ENCODE measurements around the gene ANKRD13D. TPM values are rescaled to one million over a fixed set of nuclear protein-coding genes. Genes with fewer than 3 reads are reported as not detected.

ANKRD13D gene
- polyA plus RNA-seq, 1 experiment, result 14.4 TPM

DNA sequence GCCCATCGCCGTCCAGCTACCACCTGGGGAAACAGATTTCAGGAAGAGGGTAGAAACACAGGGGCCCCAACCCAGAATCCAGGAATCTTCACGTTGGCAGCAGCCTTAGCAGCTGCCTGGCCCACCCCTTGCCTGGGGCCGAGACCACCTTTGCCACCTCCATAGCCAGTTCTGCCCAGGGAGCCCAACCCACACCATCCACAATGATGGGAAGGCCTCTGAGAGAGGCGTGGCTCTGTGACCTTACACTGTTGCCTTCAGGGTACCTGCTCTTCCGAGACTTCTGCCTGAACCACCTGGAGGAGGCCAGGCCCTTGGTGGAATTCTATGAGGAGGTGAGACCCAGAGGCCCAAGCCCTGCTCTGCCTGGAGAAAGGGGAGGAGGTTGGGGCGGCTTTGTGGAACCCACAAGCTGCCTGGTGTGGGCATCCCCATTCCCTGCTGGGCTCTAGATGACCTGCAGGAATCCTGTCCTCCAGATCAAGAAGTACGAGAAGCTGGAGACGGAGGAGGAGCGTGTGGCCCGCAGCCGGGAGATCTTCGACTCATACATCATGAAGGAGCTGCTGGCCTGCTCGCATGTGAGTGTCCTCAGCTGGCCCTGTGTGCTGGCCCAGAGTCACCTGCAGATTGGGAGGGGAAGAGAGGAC is 10.0 kb upstream of the ANKRD13D start:
- DNase-seq (ENCODE audit: low read depth, low spot score), result no peak
- H3K9me3 ChIP-seq (ENCODE audit: control insufficient read depth, insufficient read depth, low read length), result no peaks in the 10 kb centered on the region; the same call in 1 of the 2 replicates
- no peaks in the 10 kb centered on the region for H3K27me3 ChIP-seq (ENCODE audit: control insufficient read depth, insufficient read depth, low read length)
- H3K27ac ChIP-seq (ENCODE audit: low read depth, low read length), result no peak overlapping the region
- no peak overlapping the region for H3K4me3 ChIP-seq (ENCODE audit: low read depth, low read length)
- CTCF ChIA-PET, result interaction anchor here (1.0 to 1.4 kb wide), 2 partner anchors 12 to 73 kb away, joined by 3 to 6 read pairs; no protein-coding TSS in a partner anchor
- TF ChIP-seq, protein P1, sequence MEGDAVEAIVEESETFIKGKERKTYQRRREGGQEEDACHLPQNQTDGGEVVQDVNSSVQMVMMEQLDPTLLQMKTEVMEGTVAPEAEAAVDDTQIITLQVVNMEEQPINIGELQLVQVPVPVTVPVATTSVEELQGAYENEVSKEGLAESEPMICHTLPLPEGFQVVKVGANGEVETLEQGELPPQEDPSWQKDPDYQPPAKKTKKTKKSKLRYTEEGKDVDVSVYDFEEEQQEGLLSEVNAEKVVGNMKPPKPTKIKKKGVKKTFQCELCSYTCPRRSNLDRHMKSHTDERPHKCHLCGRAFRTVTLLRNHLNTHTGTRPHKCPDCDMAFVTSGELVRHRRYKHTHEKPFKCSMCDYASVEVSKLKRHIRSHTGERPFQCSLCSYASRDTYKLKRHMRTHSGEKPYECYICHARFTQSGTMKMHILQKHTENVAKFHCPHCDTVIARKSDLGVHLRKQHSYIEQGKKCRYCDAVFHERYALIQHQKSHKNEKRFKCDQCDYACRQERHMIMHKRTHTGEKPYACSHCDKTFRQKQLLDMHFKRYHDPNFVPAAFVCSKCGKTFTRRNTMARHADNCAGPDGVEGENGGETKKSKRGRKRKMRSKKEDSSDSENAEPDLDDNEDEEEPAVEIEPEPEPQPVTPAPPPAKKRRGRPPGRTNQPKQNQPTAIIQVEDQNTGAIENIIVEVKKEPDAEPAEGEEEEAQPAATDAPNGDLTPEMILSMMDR (IDR thresholded peaks at IDR 0.05; ENCODE audit: low read depth, low read length), result no peak
- POLR2A ChIA-PET, result interaction anchor here (1.0 to 1.9 kb wide), 2 partner anchors 9 to 14 kb away, joined by 4 to 20 read pairs; partner anchors contain the start of gene ANKRD13D

DNA sequence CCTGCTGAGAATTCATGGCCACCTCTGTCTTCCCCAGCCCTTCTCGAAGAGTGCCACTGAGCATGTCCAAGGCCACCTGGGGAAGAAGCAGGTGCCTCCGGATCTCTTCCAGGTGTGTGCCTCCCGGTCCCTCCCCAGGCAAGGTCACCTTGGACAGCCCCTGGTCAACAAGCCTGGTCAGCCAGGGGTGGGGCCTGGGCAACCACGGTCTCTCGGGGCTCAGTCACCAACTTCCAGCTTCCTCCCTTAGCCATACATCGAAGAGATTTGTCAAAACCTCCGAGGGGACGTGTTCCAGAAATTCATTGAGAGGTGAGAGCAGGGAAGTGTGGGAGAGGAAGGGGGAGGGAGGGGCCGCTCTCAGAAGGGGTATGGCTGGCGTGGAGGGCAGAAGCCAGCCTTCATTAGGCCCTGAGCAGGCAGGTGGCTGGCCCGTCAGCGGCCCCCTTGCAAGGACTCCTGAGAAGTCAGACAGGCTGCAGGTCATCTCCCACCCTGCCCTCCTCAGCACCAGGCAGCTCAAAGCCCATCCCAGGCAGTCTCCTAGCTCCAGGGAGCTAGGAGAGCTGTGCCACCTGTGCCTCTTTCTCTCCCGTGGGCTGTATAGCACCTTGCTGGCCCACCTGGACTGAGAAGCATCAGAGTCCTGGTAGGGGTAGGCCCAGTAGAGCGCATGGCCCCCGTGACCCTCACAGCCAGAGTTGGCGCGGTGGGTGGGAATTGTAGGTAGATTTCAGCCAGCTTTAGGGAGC is 9.3 kb upstream of the ANKRD13D start:
- no peak overlapping the region for H3K4me3 ChIP-seq (ENCODE audit: low read depth, low read length)
- ChIA-PET CTCF (interaction anchor here (1.0 to 1.4 kb wide), 2 partner anchors 13 to 72 kb away, joined by 3 to 6 read pairs; no protein-coding TSS in a partner anchor), POLR2A (no interaction called here)
- no peak overlapping the region for H3K27ac ChIP-seq (ENCODE audit: low read depth, low read length)
- H3K27me3 ChIP-seq (ENCODE audit: control insufficient read depth, insufficient read depth, low read length), result no peaks in the 10 kb centered on the region
- no peaks in the 10 kb centered on the region; the same call in 1 of the 2 replicates for H3K9me3 ChIP-seq (ENCODE audit: control insufficient read depth, insufficient read depth, low read length)
- no peak for DNase-seq (ENCODE audit: low read depth, low spot score)
- TF ChIP-seq, protein P1 (IDR thresholded peaks at IDR 0.05; ENCODE audit: low read depth, low read length), result no peak

DNA sequence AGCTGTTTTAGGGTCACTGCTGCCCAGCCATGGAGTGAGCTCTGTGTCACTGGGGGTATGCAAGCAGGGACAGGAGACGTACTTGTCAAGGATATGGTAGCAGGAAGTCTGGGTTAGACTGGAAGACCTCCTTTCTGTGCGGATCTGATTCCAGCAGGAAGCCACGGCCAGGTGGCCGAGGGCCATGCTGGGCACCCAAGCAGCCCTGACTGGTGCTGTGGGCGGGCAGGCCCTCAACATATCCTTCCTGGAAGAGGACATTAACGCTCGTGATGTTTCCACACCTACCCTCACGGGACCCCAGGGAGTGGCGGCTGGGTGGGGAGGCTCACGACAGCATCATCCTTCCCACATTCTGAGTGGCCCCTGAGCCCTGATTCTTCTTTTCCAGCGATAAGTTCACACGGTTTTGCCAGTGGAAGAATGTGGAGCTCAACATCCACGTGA is 8.7 kb upstream of the ANKRD13D start:
- POLR2A ChIA-PET, result no interaction called here
- H3K27ac ChIP-seq (ENCODE audit: low read depth, low read length), result no peak overlapping the region
- H3K27me3 ChIP-seq (ENCODE audit: control insufficient read depth, insufficient read depth, low read length), result no peaks in the 10 kb centered on the region
- DNase-seq (ENCODE audit: low read depth, low spot score), result no peak
- CTCF ChIA-PET, result interaction anchor here (1.0 to 1.4 kb wide), 2 partner anchors 14 to 71 kb away, joined by 3 to 6 read pairs; no protein-coding TSS in a partner anchor
- H3K4me3 ChIP-seq (ENCODE audit: low read depth, low read length), result no peak overlapping the region
- no peaks in the 10 kb centered on the region; the same call in 1 of the 2 replicates for H3K9me3 ChIP-seq (ENCODE audit: control insufficient read depth, insufficient read depth, low read length)
- TF ChIP-seq, protein P1 (IDR thresholded peaks at IDR 0.05; ENCODE audit: low read depth, low read length), result no peak

DNA sequence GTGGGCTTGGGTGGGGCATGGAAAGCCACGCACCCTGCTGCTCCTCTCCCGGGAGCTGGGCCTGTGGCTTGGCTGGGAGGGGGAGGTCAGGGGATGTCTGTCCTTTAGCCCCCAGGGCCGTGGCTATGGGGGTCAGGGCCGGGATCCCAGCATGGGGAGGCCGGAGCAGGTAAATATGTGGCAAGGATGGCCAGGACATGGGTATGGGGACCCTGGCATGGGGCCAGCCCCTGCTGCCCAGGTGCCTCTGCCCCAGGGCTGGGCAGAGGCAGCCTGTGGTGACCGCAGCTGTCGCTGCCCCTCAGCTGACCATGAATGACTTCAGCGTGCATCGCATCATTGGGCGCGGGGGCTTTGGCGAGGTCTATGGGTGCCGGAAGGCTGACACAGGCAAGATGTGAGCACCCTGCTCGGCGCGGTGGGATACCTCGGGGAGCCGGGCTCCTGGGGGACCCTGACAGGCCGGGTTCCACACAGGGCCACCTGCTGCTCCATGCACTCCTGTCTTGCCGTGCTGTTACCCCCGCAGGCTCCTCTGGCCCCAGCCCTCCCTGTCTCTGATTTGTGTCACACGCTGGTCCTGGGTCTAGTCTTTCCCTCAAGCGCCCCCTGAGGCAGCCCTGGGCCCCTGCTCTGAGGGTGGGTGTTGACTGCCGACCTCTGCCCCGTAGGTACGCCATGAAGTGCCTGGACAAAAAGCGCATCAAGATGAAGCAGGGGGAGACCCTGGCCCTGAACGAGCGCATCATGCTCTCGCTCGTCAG is 8.1 kb upstream of the ANKRD13D start:
- DNase-seq (ENCODE audit: low read depth, low spot score), result no peak
- CTCF ChIA-PET, result interaction anchor here (1.4 kb wide), 1 partner anchor 14 kb away, joined by 6 read pairs; no protein-coding TSS in a partner anchor
- POLR2A ChIA-PET, result no interaction called here
- no peaks in the 10 kb centered on the region for H3K27me3 ChIP-seq (ENCODE audit: control insufficient read depth, insufficient read depth, low read length)
- no peak overlapping the region for H3K4me3 ChIP-seq (ENCODE audit: low read depth, low read length)
- H3K27ac ChIP-seq (ENCODE audit: low read depth, low read length), result peak overlapping the region; percentile 21
- TF ChIP-seq, protein P1 (IDR thresholded peaks at IDR 0.05; ENCODE audit: low read depth, low read length), result no peak
- no peaks in the 10 kb centered on the region; the same call in 1 of the 2 replicates for H3K9me3 ChIP-seq (ENCODE audit: control insufficient read depth, insufficient read depth, low read length)

All from AG04450 (cell line).